GM12891 (cell line): ENCODE data around the gene IFNE.

Source experiments
- PAX5 ChIP-seq: IDR thresholded peaks from 2 replicates; pipeline ENCODE4 v1.6.1; 2011; ENCODE audit warnings: low read length, moderate library complexity, mild to moderate bottlenecking; ENCODE audit not compliant: insufficient read depth, severe bottlenecking
- POLR2A ChIP-seq: IDR thresholded peaks from 2 replicates; pipeline ENCODE4 v1.6.1; 2011; ENCODE audit warnings: low read depth, low read length, control low read depth
- POLR2AphosphoS5 ChIP-seq: IDR thresholded peaks from 2 replicates; pipeline ENCODE4 v1.6.1; 2011; ENCODE audit warnings: low read depth, low read length, control low read depth
- POU2F2 ChIP-seq: IDR thresholded peaks from 2 replicates; pipeline ENCODE4 v1.6.1; 2011; ENCODE audit warnings: low read depth, mild to moderate bottlenecking, control low read depth, low read length, moderate library complexity
- SPI1 ChIP-seq: IDR thresholded peaks from 2 replicates; pipeline ENCODE4 v1.6.1; 2011; ENCODE audit warnings: low read depth, low read length, control low read depth
- TAF1 ChIP-seq: IDR thresholded peaks from 2 replicates; pipeline ENCODE4 v1.6.1; 2011; ENCODE audit warnings: low read depth, low read length, control low read depth

GRCh38 chr9:21528123-21528808 is 46.2 kb upstream of the IFNE start:
- TF ChIP-seq SPI1 (no peak), POLR2A (no peak), POLR2AphosphoS5 (no peak), POU2F2 (no peak), TAF1 (no peak), PAX5 (no peak)
